GM13977 (cell line): ENCODE results near the gene APOL2.
"Not testable (repeated sequence)": the region's sequence is repeated elsewhere in the genome, so short reads cannot be mapped to it uniquely, and the experiment has no call there.

Experiments used
- DNase-seq: peaks from one replicate; pipeline ENCODE4 v3.0.0; 2012; ENCODE audit warnings: low spot score
- in situ Hi-C: fragments of 300-500 bp; cut with MboI; formaldehyde crosslinking; loops from one replicate; pipeline ENCODE4 v1.12.0; 2022; ENCODE audit warnings: low sequenced_read_pairs, low pct_unique_long_range_greater_than_20kb, mixed read lengths, inconsistent platforms; ENCODE audit not compliant: unreplicated experiment
- TF ChIP-seq, protein P1 (sequence below): IDR thresholded peaks from 2 replicates; pipeline ENCODE4 v1.5.1; 2012; ENCODE audit warnings: mild to moderate bottlenecking, control low read depth; ENCODE audit not compliant: insufficient read depth; ENCODE audit errors: extremely low read depth, missing control alignments

APOL2 gene

DNA sequence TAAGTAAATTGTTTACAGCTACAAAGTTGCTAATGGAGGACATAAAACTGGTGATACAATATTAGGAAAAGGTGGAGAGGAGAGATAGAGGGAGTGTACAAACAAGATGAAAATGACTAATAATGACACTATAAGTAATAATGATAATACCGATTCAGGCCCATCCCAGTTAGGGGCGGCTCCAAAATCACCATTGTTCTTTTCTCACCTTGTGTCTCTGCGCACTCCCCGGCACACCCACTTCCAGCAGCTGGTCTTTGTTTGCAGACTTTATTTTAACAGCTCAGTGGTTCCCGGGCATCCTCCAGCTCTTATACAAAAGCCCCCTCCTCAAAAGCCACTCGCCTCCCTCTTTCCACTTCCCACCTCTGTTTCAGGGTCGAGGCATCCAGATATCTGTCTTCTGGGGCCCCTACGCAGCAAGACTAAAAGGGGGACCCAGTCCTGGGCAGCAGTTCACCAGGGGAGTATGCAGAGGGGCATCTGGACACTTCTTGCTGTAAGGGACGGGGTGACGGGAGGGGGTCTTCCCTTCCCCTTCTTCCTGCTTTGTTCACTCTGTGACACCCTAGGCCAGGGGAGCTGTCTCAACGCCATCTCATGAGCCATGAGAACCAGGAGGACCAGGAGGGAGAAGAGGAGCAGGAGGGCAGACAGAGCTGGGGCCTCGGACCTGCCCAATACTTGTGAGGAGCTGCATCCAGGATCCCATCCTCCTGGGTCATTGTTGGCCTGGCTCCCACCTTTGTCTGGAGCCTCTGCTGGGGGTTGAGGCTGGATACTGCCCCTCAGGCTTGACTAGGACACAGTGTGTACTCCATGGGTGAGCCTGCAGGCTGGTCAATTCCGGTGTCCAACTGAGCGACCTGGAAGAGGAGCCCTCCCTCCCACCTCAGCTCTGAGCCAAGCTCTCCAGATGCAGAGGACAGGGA lies 2.7 kb downstream of the APOL2 start:
- TF ChIP-seq, protein P1, sequence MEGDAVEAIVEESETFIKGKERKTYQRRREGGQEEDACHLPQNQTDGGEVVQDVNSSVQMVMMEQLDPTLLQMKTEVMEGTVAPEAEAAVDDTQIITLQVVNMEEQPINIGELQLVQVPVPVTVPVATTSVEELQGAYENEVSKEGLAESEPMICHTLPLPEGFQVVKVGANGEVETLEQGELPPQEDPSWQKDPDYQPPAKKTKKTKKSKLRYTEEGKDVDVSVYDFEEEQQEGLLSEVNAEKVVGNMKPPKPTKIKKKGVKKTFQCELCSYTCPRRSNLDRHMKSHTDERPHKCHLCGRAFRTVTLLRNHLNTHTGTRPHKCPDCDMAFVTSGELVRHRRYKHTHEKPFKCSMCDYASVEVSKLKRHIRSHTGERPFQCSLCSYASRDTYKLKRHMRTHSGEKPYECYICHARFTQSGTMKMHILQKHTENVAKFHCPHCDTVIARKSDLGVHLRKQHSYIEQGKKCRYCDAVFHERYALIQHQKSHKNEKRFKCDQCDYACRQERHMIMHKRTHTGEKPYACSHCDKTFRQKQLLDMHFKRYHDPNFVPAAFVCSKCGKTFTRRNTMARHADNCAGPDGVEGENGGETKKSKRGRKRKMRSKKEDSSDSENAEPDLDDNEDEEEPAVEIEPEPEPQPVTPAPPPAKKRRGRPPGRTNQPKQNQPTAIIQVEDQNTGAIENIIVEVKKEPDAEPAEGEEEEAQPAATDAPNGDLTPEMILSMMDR, result no peak
- in situ Hi-C loops, result no loop called here
- DNase-seq, result no peak

DNA sequence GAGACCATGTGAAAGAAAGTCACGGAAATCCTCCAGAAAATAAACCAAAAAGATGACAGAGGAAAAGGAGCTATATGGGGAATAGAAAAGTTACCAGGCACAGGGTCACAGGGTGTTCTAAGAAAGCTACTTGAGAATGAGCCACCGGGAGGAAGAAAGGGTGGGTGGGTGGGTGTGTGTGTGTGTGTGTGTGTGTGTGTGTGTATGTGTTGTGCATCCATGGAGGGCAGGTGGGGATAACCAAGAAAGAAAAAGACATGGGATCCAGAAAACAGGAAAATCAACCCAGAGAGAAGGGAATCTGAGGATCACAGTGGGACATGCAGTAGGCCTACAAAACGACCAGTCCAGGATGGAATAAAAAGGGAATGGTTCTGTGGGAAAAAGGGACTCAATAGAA lies 3.7 kb downstream of the APOL2 start:
- TF ChIP-seq, protein P1, result no peak
- in situ Hi-C loops, result no loop called here
- no peak for DNase-seq

DNA sequence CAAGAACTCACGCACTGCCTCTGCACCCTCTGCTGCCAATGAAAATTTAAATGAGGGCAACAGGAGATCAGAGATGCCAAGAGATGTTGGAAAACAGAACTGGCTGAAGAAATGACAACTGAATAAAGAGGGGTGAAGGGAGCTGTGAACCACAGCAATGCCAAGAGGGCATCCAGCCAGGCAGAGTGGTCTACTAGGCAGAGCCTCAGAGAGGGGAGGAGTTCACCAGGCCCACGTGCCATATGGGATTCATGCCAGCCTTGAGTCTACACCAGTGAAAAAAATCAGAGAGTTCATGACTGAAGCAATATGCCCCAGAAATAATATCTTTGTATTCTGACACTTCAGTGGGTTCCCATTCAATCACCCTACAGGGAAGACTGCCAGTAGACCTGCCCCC lies 4.4 kb downstream of the APOL2 start:
- no peak for DNase-seq
- in situ Hi-C loops, result no loop called here
- TF ChIP-seq, protein P1, result no peak

DNA sequence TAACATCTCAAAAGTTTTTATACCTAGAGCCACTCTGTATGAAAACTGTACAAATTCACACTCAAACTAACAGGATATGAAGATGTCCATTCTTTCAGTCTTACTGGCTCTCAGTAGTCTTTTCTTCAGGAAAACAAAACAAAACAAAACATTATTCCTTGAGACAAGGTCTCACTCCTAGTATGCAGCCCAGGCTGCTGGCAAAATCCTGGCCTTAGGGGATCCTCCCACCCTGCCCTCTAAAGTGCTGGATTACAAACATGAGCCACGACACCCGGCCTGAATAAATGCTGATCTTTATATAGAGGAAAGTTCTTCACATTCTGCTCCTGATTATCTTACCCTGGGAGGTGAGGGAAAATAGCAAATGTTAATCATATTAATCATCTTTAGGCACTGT lies 5.1 kb downstream of the APOL2 start:
- TF ChIP-seq, protein P1, result no peak
- no peak for DNase-seq
- in situ Hi-C loops, result no loop called here

DNA sequence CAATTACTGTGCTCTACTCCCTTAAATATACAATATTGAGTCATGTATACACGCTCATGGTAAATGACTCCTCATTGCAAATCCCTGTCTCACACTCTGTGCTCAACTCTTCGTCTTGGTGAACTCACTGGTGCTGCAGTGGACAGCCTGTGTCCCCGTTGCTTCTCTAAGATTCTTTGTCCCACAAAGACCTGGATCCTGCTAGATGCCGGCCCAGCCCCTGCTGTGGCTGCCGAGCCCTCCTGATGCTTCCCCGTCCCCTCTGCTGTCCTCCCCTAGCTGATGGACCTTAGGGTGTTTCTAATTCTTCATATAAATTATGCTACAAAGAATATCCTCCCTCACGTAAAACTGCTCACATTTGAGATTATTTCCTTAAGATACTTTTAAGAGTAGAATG lies 5.5 kb downstream of the APOL2 start:
- in situ Hi-C loops, result no loop called here
- TF ChIP-seq, protein P1, result no peak
- DNase-seq, result no peak

DNA sequence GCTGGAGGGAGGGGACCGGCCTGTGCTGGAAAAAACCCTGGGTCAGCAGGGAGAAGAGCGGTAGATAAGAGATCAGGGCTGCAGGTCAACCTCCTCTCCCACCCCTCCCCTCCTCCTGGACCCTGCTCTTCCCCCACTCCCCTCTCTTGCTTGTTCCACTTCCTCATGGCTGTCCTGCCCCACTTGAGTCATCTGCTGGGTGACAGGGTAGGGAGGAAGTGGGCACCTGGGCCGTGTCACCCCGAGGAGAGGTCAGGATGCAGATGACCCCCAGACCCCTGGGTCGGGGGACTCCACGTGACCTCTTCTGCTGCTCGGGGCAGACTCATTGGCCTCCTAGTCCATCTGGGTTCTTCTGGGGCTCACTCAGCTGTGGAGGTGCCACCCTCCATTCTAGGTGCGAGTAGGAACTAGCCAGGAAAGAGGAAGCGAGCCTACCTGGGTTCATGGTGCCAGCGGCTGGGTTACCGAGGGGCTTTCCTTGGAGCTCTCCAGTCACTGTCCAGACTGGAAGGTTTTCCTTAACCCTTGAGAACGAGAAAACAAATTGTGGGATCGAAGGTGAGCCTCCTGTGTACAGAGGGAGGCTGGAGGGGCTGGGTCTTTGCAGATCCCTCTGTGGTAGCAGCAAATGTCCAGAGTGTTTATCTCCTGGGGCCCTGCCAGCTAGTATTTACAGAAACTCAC lies 6.5 kb downstream of the APOL2 start:
- DNase-seq, result no peak
- in situ Hi-C loops, result no loop called here
- TF ChIP-seq, protein P1, result no peak

DNA sequence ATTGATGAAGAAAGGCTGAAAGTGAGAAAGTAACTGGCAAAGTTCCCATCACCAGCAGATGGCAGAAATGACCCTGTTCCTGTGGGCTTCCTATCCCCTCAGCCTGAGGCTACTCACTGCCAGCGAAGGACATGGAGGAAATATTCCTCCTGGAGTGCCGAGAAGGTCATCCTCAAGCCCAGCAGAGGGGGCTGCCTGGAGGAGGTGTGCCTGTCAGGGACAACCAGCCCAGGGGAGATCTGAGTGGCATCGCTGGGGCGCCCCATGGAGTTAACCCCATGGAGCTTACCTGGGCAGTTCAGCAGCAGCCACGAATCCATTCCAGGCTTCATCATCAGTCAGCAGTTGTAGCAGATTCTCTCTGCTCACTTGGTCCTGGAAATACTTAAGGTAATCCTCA lies 8.3 kb downstream of the APOL2 start:
- DNase-seq, in situ Hi-C loops: not testable (repeated sequence)

DNA sequence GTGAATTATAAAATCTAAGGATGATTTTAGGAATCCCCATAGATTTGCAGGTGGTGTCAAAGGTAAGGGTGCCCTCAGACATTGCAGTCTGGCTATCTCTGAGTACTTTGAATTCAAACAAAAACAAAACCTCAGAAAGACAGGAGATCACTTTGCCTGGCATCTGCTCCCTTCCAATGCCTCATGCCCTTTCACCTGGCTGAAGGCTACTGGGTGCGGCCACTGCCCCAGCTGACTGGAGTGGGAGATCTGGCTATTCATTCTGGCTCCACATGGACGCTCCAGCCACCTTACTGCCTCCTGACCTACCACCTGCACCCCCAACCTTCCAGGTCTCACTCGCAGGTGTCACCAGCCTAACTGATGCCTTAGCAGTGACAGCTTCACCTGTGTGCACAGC lies 9.7 kb downstream of the APOL2 start:
- DNase-seq, in situ Hi-C loops: not testable (repeated sequence)
